Nephron progenitor cell (in vitro differentiated cells): ENCODE data around the gene BCL11A.

ENCODE experiments used
- DNase-seq: peaks from one replicate; pipeline ENCODE4 v3.0.0; 2021
- H3K27ac Mint-ChIP-seq: 2 replicates; pipeline ENCODE4 v1.8.0; 2021; ENCODE audit warnings: mild to moderate bottlenecking, moderate library complexity, mixed read lengths
- H3K27me3 Mint-ChIP-seq: 2 replicates; pipeline ENCODE4 v1.8.0; 2021; ENCODE audit warnings: mild to moderate bottlenecking, low read depth, mixed read lengths; ENCODE audit not compliant: poor library complexity
- H3K36me3 Mint-ChIP-seq: 2 replicates; pipeline ENCODE4 v1.8.0; 2021; ENCODE audit warnings: low read depth, mixed read lengths
- H3K4me1 Mint-ChIP-seq: 2 replicates; pipeline ENCODE4 v1.8.0; 2021; ENCODE audit warnings: mixed read lengths
- H3K4me3 Mint-ChIP-seq: 2 replicates; pipeline ENCODE4 v1.8.0; 2021; ENCODE audit warnings: mild to moderate bottlenecking, moderate library complexity, mixed read lengths
- H3K9me3 Mint-ChIP-seq: 2 replicates; pipeline ENCODE4 v1.8.0; 2021; ENCODE audit warnings: mild to moderate bottlenecking, moderate library complexity, mixed read lengths
- CTCF ChIP-seq: fragments of 200-600 bp; sonication (generic); IDR thresholded peaks from 2 replicates; pipeline ENCODE4 v1.5.0; 2021; ENCODE audit warnings: antibody characterized with exemption

Gene BCL11A

DNA sequence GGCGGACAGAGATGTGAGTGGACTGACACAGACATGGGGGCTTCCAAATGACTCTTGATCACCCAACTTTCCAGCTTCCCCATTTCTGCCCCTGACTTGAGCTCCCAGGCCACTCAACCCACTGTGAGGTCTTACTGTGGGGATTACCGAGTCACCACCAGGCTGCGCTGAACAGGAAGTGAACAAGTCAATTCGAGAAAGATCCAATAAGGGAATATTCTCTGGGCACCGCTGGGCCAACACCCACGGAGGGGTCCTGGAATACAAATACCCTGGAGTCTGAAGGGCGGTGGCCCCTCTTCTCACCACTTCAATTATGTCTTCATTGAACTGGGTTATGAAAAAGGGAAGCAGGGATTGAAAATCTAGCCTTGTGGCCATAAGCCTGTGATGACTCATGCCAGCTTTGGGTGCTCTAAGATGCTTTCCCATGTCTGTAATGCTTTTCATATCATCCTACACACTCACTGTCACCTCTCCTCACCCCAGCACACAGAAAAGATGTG, 37.7 kb downstream of the BCL11A start:
- H3K4me1 Mint-ChIP-seq, result peaks cover 35% of the 10 kb centered on the region
- no peaks in the 10 kb centered on the region for H3K9me3 Mint-ChIP-seq
- TF ChIP-seq CTCF, result no peak
- H3K27ac Mint-ChIP-seq, result no peak overlapping the region
- no peak for DNase-seq
- peaks cover 12% of the 10 kb centered on the region for H3K27me3 Mint-ChIP-seq
- no peak overlapping the region for H3K4me3 Mint-ChIP-seq
- peaks cover 5% of the 10 kb centered on the region for H3K36me3 Mint-ChIP-seq

- Mint-ChIP-seq H3K4me3 (no peak overlapping the region), H3K9me3 (no peaks in the 10 kb centered on the region), H3K4me1 (peaks cover 43% of the 10 kb centered on the region), H3K36me3 (peaks cover 5% of the 10 kb centered on the region), H3K27me3 (peaks cover 16% of the 10 kb centered on the region), H3K27ac (no peak overlapping the region)
- DNase-seq, result no peak
- no peak for TF ChIP-seq CTCF
These were observed 39.5 kb downstream of the BCL11A start for GRCh38 chr2:60513996-60514395.

DNA sequence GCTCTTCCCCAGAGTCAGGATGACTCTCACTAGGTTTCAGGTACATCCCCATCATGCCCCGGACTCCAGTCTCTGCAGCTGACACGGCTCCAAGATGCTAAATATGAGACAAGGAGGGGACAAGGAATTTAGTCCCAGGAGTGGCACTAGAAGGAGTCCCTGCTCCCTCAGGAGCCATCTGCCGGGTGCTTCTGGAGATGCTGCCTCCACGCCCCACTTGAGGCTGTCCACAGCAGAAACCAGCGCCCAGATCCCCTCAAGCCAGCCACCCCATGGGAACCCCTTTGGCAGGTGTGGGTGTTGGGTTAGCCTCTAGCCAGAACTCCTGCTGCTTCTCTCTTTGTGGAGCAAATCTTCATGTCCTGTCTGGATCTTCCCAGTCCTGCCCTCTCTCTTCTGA, 40.3 kb downstream of the BCL11A start:
- Mint-ChIP-seq H3K27ac (no peak overlapping the region), H3K4me1 (peaks cover 48% of the 10 kb centered on the region), H3K9me3 (no peaks in the 10 kb centered on the region), H3K4me3 (no peak overlapping the region), H3K27me3 (peaks cover 16% of the 10 kb centered on the region), H3K36me3 (peaks cover under 1% of the 10 kb centered on the region)
- DNase-seq, result no peak
- TF ChIP-seq CTCF, result no peak

- H3K9me3 Mint-ChIP-seq, result no peaks in the 10 kb centered on the region
- DNase-seq, result no peak
- TF ChIP-seq CTCF, result no peak
- no peak overlapping the region for H3K4me3 Mint-ChIP-seq
- no peak overlapping the region for H3K27ac Mint-ChIP-seq
- peaks cover 16% of the 10 kb centered on the region for H3K27me3 Mint-ChIP-seq
- H3K4me1 Mint-ChIP-seq, result peaks cover 53% of the 10 kb centered on the region
- no peaks in the 10 kb centered on the region for H3K36me3 Mint-ChIP-seq
These were observed 40.8 kb downstream of the BCL11A start for GRCh38 chr2:60512641-60513040.

- no peak overlapping the region for H3K4me3 Mint-ChIP-seq
- DNase-seq, result no peak
- no peak for TF ChIP-seq CTCF
- H3K4me1 Mint-ChIP-seq, result peaks cover 58% of the 10 kb centered on the region
- H3K9me3 Mint-ChIP-seq, result no peaks in the 10 kb centered on the region
- H3K36me3 Mint-ChIP-seq, result no peaks in the 10 kb centered on the region
- peaks cover 16% of the 10 kb centered on the region for H3K27me3 Mint-ChIP-seq
- no peak overlapping the region for H3K27ac Mint-ChIP-seq
These were observed 41.3 kb downstream of the BCL11A start for GRCh38 chr2:60512062-60512622.

- Mint-ChIP-seq H3K27me3 (peaks cover 16% of the 10 kb centered on the region), H3K36me3 (no peaks in the 10 kb centered on the region), H3K4me3 (no peak overlapping the region), H3K4me1 (peaks cover 57% of the 10 kb centered on the region), H3K9me3 (no peaks in the 10 kb centered on the region), H3K27ac (no peak overlapping the region)
- DNase-seq, result no peak
- TF ChIP-seq CTCF, result no peak
These were observed 42.7 kb downstream of the BCL11A start for GRCh38 chr2:60510713-60511112.
